Right atrium auricular region (tissue), 2 donors: ENCODE results near the gene PALLD. TPM values are rescaled to one million over a fixed set of nuclear protein-coding genes. Genes with fewer than 3 reads are reported as not detected.

Experiments used
- DNase-seq: peaks from one replicate; pipeline ENCODE4 v3.0.0-alpha.2; 2019; ENCODE audit warnings: low spot score
- H3K27ac ChIP-seq, 2 donors: fragments of 200-600 bp; sonication (generic); 1 replicate in 1 of 2; 2 replicates in 1 of 2; pipeline ENCODE4 v1.5.1; 2016 to 2019
- H3K27me3 ChIP-seq, 2 donors: fragments of 200-600 bp; sonication (generic); one replicate each; pipeline versions ENCODE4 v1.5.1 to v1.6.0; 2017 to 2019
- H3K36me3 ChIP-seq: fragments of 200-600 bp; sonication (generic); one replicate; pipeline ENCODE4 v1.5.1; 2016
- H3K4me1 ChIP-seq, 2 donors: fragments of 200-600 bp; sonication (generic); one replicate each; pipeline versions ENCODE4 v1.5.1 to v1.6.0; 2017 to 2019
- H3K4me3 ChIP-seq, 2 donors: fragments of 200-600 bp; sonication (generic); 1 replicate in 1 of 2; 2 replicates in 1 of 2; pipeline ENCODE4 v1.5.1; 2017 to 2019; ENCODE audit warnings: mild to moderate bottlenecking in 1 of 2, moderate library complexity in 1 of 2
- H3K9me3 ChIP-seq, 2 donors: fragments of 200-600 bp; sonication (generic); one replicate each; pipeline ENCODE4 v1.5.1; 2019
- total RNA-seq, 2 donors: library from RNA; depleted of rRNA; stranded (reverse); fragments of >200 nt; gene quantifications; one replicate each; pipeline ENCODE4 v1.1.0, GENCODE V29; 2016
- TF ChIP-seq, protein P1 (sequence below), 2 donors: fragments of 200-600 bp; sonication (generic); IDR thresholded peaks; one replicate each; pipeline ENCODE4 v1.5.1; 2019; ENCODE audit warnings: antibody characterized with exemption in 2 of 2

Gene PALLD
- total RNA-seq, 2 donors from 2014 or later, result 764 to 782 TPM

DNA sequence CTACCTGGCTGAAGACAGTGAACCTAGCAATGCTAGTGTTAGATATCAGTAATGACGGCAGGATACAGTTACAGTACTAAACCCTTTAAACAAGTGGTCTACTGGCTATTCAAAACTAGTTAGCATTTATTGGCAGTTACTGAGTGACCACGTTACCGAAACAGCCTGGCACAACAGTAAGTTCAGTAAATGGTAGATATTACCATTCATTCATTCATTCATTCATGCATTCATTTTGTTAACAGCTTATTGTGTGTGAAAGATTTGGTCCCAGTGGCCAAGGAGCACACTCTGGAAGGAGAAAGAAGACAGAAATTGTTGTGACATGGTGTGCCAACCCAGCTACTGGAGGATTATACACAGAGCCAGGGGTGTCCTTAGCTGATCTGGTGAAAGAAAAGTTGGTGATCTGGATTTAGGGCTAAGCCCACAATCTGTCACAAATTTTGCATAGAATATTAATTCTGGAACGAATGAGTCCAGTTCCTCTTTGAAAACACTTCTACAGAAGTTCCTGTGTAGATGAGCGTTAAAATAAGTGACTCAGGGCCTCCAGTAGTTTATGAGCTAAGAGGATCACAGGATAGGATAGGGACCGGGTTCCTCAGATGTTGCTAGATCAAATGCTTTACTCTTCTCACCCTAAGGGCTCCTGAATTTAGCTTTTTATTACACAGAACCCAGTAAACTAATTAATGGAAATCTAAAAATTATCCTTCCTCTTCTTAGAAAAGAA, 334.1 kb downstream of the PALLD start:
- Histone ChIP-seq H3K27ac (peak overlapping the region; percentile 91 to 97), H3K9me3 (no peaks in the 10 kb centered on the region), H3K27me3 (no peaks in the 10 kb centered on the region), H3K4me1 (peaks cover 0 to 31% of the 10 kb centered on the region in 2 donors), H3K4me3 (peak overlapping the region; percentile 55 to 76), H3K36me3 (no peaks in the 10 kb centered on the region)
- no peak for DNase-seq
- TF ChIP-seq, protein P1, sequence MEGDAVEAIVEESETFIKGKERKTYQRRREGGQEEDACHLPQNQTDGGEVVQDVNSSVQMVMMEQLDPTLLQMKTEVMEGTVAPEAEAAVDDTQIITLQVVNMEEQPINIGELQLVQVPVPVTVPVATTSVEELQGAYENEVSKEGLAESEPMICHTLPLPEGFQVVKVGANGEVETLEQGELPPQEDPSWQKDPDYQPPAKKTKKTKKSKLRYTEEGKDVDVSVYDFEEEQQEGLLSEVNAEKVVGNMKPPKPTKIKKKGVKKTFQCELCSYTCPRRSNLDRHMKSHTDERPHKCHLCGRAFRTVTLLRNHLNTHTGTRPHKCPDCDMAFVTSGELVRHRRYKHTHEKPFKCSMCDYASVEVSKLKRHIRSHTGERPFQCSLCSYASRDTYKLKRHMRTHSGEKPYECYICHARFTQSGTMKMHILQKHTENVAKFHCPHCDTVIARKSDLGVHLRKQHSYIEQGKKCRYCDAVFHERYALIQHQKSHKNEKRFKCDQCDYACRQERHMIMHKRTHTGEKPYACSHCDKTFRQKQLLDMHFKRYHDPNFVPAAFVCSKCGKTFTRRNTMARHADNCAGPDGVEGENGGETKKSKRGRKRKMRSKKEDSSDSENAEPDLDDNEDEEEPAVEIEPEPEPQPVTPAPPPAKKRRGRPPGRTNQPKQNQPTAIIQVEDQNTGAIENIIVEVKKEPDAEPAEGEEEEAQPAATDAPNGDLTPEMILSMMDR (IDR thresholded peaks at IDR 0.05), result no peak

DNA sequence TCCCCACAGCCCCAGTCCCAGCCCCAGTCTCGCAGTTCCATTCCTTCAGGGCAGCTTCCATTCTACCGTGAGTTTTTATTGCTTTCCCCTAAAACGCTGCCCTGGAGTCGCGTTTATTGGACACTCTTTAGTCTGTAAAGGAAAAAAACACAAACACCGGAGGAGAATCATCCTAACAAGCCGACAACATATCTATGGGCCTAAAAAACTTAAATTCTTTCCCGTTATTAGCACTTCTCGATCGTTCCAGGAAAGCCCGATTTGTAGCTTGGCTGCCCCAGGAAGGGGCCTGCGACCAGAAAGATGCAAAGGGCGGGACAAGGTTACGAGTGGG, 334.7 kb downstream of the PALLD start:
- peak overlapping the region; percentile 91 to 97 for H3K27ac ChIP-seq
- TF ChIP-seq, protein P1 (IDR thresholded peaks at IDR 0.05), result no peak
- DNase-seq, result no peak
- peak overlapping the region; percentile 55 to 76 for H3K4me3 ChIP-seq
- H3K9me3 ChIP-seq, result no peaks in the 10 kb centered on the region
- H3K36me3 ChIP-seq, result no peaks in the 10 kb centered on the region
- no peaks in the 10 kb centered on the region for H3K27me3 ChIP-seq
- peaks cover 0 to 37% of the 10 kb centered on the region in 2 donors for H3K4me1 ChIP-seq

DNA sequence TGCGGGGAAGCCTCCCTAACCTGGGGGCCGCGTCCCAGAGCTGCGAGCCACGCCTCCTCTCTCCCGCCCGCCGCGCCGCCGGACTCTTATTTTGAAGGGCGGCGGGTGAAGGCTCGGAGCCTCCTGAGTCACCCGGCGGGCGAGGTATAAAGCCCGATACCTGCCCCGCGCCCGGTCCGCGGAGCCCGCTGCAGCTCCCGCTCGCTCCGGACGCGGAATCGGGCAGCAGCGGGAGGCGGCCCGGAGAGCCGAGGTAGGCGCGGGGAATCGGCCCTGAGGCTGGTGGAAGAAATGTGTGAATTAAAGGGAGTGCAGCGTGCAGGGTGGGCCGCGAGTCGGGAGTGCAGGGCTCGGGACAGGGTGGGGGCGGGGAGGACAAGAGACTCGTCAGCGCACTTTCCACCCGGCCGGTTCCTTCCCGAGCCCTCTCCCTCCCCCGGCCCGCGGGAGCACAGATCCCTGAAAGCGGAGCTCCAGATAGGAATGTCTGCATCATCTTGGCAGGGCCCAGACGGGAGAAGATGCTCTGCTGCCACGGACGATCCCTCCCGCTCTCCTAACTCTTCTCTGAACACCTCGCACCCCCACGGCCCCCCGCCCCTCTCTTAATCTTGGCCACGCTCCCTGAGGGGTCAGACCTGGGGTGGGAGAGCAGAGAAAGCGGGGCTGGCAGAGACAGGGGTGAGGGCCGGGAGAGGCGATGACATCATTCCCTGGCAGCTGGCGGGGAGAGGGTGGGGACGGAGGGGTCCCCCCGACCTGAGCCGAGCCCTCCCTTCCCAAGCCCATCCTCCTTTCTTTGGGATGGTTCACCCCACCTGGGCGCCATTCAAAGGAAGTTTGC, 335.3 kb downstream of the PALLD start:
- H3K4me3 ChIP-seq, result peak overlapping the region; percentile 55 to 76
- H3K4me1 ChIP-seq, result peaks cover 0 to 43% of the 10 kb centered on the region in 2 donors
- peak; percentile 87 for DNase-seq
- H3K36me3 ChIP-seq, result no peaks in the 10 kb centered on the region
- no peaks in the 10 kb centered on the region for H3K27me3 ChIP-seq
- TF ChIP-seq, protein P1 (IDR thresholded peaks at IDR 0.05), result no peak
- H3K9me3 ChIP-seq, result no peaks in the 10 kb centered on the region
- H3K27ac ChIP-seq, result peak overlapping the region; percentile 91 to 97

DNA sequence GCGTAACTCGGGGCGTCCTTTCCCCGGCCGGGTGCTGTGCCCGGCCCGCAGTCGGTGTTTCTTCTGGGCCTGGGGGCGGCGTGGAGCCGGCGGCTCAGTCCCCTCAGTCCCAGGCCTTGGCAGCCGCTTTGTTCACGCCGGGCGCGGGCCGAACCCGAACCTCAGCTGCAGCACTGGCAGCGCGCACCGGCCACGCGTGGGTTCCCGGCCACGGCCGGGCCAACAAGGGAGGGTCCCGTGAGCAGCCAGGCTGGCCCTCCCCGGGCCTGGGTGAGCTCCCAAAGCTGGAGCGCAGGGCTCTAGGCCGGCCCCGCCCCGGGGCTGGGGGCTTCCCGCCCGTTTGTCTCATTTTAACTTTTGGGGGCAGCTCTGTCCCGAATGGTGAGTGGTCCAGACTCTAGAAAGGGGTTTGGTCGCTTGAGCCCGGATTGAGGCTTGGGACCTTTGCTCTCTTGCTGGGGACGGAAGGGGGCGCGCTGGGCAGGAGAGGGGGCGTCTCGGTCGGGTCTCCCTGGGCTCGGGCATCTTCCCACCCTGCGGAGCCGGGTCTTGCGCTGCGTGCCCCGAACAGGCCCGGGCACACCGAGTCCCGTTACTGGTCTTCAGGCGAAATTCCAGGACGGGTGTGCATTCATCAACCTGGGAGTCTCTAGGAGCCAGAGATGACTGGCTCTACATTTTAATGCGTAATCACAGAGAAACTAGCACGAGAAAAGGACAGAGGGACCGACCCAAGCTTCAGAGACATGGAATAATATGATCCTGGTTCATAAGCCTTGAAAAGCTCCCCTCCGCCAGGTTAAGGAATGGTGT, 336.1 kb downstream of the PALLD start:
- H3K4me1 ChIP-seq, result peaks cover 0 to 51% of the 10 kb centered on the region in 2 donors
- peaks cover 6% of the 10 kb centered on the region for H3K36me3 ChIP-seq
- DNase-seq, result no peak
- H3K27ac ChIP-seq, result peak overlapping the region; percentile 91 to 97
- no peaks in the 10 kb centered on the region for H3K27me3 ChIP-seq
- TF ChIP-seq, protein P1 (IDR thresholded peaks at IDR 0.05), result peak in 1 of 2 donors; percentile 52
- no peaks in the 10 kb centered on the region for H3K9me3 ChIP-seq
- peak overlapping the region; percentile 55 to 76 for H3K4me3 ChIP-seq

DNA sequence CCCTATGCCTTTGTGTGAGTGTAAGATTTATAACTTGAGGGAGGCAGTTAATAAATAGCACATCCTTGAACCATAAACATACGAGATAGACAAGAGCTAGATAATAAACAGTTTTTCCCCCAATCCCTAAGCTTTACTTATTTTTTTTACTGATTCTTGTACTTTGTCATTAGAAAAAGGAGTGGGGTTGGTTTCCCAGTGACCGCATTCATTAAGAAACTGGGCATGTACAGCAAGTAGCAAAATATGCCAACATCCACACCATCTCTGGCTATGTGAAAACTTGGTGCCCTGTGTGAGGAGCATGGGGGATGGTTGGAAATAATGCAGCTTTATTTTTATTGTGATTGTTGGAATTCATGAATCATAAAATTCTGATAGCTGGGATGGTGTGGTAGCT, 337.0 kb downstream of the PALLD start:
- no peak for DNase-seq
- TF ChIP-seq, protein P1 (IDR thresholded peaks at IDR 0.05), result no peak
- no peaks in the 10 kb centered on the region for H3K27me3 ChIP-seq
- H3K4me1 ChIP-seq, result peaks cover 0 to 56% of the 10 kb centered on the region in 2 donors
- peaks cover 6% of the 10 kb centered on the region for H3K36me3 ChIP-seq
- H3K27ac ChIP-seq, result peak overlapping the region; percentile 91 to 97
- H3K4me3 ChIP-seq, result peak overlapping the region; percentile 55 to 76
- H3K9me3 ChIP-seq, result no peaks in the 10 kb centered on the region
